ENCODE results near the gene XG.
A peak's percentile ranks its signal among the peaks of the same experiment; 100 is the strongest.
"Not testable (repeated sequence)": the region's sequence is repeated elsewhere in the genome, so short reads cannot be mapped to it uniquely, and the experiment has no call there.

XG gene

GRCh38 chrX:2802376-2803090, 50.7 kb downstream of the XG start:
- not testable (repeated sequence) for H3K36me3 ChIP-seq (ENCODE audit: insufficient read depth, low read length); H3K4me3 ChIP-seq (ENCODE audit: low read length); H3K4me2 ChIP-seq (ENCODE audit: low read length); H3K9me3 ChIP-seq (replicated peaks; ENCODE audit: low read length); H3K27me3 ChIP-seq (ENCODE audit: control insufficient read depth, insufficient read depth, low read length); H3K9ac ChIP-seq (ENCODE audit: low read depth, low read length)
- H3K4me1 ChIP-seq (ENCODE audit: control insufficient read depth, insufficient read depth, low read length) = peaks cover 10% of the 10 kb centered on the region

- not testable (repeated sequence) for H3K36me3 ChIP-seq (ENCODE audit: insufficient read depth, low read length); H3K4me2 ChIP-seq (ENCODE audit: low read length); H3K27me3 ChIP-seq (ENCODE audit: control insufficient read depth, insufficient read depth, low read length); H3K4me3 ChIP-seq (ENCODE audit: low read length); H3K9ac ChIP-seq (ENCODE audit: low read depth, low read length); H3K9me3 ChIP-seq (replicated peaks; ENCODE audit: low read length)
- peaks cover 10% of the 10 kb centered on the region for H3K4me1 ChIP-seq (ENCODE audit: control insufficient read depth, insufficient read depth, low read length)
Measured at GRCh38 chrX:2803486-2803885, 51.6 kb downstream of the XG start.

DNA sequence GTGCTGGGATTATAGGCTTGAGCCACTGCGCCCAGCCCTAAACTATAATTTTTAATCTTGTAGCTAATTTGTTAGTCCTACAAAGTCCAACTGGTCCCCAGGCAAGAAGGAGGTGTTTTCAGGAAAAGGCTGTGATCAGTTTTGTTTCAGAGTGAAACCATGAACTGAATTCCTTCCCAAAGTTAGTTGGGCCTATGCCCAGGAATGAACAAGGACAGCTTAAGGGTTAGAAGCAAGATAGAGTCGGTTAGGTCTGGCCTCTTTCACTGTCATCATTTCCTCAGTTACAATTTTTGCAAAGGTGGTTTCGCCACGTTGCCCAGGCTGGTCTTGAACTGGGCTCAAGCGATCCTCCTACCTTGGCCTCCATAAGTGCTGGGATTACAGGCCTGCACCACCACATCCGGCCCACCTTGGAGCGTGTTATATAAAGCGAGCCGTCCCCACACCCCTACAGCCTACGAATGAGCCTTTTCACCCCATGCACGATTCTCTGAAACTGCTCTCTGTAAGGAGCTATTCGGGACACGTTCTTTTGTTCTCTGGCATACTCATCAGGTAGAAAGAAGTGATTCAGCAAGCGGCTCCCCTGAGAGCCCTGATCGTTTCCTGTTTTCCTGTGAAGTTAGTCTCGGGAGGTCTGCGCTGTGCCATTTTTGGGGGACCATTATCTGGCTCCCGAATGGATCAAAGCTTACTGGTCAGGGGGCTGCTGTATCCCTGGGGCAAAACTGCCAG, 52.4 kb downstream of the XG start:
- not testable (repeated sequence) for H3K36me3 ChIP-seq (ENCODE audit: insufficient read depth, low read length); H3K9ac ChIP-seq (ENCODE audit: low read depth, low read length); H3K9me3 ChIP-seq (replicated peaks; ENCODE audit: low read length); H3K4me3 ChIP-seq (ENCODE audit: low read length)
- Histone ChIP-seq H3K27me3 (ENCODE audit: control insufficient read depth, insufficient read depth, low read length) (peaks cover 15% of the 10 kb centered on the region), H3K4me1 (ENCODE audit: control insufficient read depth, insufficient read depth, low read length) (peaks cover 10% of the 10 kb centered on the region), H3K4me2 (ENCODE audit: low read length) (peak overlapping the region; percentile 50)

DNA sequence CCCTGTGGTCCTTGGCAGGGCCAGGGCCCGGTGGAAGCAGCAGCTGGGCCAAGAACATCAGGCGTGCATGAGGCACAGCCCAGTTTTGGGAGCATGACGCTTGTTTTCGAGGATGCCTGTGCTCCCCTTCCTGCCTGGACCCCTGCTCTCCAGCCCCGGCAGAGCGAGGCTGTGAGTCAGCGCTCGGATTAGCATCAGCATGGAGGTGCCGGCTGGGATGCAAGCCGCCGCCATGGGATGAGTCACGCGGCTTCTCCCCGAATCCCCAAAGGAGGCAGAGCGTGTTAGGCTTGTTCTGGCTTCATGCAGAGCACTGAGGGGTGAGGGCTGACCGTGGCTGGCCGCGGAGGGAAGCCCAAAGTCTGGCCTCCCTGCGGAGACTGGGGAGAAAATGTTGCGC, 53.0 kb downstream of the XG start:
- not testable (repeated sequence) for H3K4me3 ChIP-seq (ENCODE audit: low read length); H3K36me3 ChIP-seq (ENCODE audit: insufficient read depth, low read length); H3K9me3 ChIP-seq (replicated peaks; ENCODE audit: low read length)
- H3K4me1 ChIP-seq (ENCODE audit: control insufficient read depth, insufficient read depth, low read length) = peaks cover 10% of the 10 kb centered on the region
- H3K4me2 ChIP-seq (ENCODE audit: low read length) = peak overlapping the region; percentile 61
- peak overlapping the region; percentile 41 for H3K9ac ChIP-seq (ENCODE audit: low read depth, low read length)
- peaks cover 16% of the 10 kb centered on the region for H3K27me3 ChIP-seq (ENCODE audit: control insufficient read depth, insufficient read depth, low read length)

GRCh38 chrX:2811271-2811670, 59.4 kb downstream of the XG start:
- Histone ChIP-seq H3K4me2 (ENCODE audit: low read length) (no peak overlapping the region), H3K27me3 (ENCODE audit: control insufficient read depth, insufficient read depth, low read length) (peaks cover 23% of the 10 kb centered on the region), H3K36me3 (ENCODE audit: insufficient read depth, low read length) (no peaks in the 10 kb centered on the region), H3K4me1 (ENCODE audit: control insufficient read depth, insufficient read depth, low read length) (peaks cover 13% of the 10 kb centered on the region), H3K9me3 (replicated peaks; ENCODE audit: low read length) (no peaks in the 10 kb centered on the region), H3K9ac (ENCODE audit: low read depth, low read length) (no peak overlapping the region), H3K4me3 (ENCODE audit: low read length) (no peak overlapping the region)

- peaks cover 13% of the 10 kb centered on the region for H3K4me1 ChIP-seq (ENCODE audit: control insufficient read depth, insufficient read depth, low read length)
- peak overlapping the region; percentile 13 for H3K4me3 ChIP-seq (ENCODE audit: low read length)
- H3K4me2 ChIP-seq (ENCODE audit: low read length) = peak overlapping the region; percentile 44
- peak overlapping the region; percentile 40 for H3K9ac ChIP-seq (ENCODE audit: low read depth, low read length)
- not testable (repeated sequence) for H3K9me3 ChIP-seq (replicated peaks; ENCODE audit: low read length); H3K36me3 ChIP-seq (ENCODE audit: insufficient read depth, low read length)
- peaks cover 27% of the 10 kb centered on the region for H3K27me3 ChIP-seq (ENCODE audit: control insufficient read depth, insufficient read depth, low read length)
Measured at GRCh38 chrX:2812161-2812907, 60.5 kb downstream of the XG start.

DNA sequence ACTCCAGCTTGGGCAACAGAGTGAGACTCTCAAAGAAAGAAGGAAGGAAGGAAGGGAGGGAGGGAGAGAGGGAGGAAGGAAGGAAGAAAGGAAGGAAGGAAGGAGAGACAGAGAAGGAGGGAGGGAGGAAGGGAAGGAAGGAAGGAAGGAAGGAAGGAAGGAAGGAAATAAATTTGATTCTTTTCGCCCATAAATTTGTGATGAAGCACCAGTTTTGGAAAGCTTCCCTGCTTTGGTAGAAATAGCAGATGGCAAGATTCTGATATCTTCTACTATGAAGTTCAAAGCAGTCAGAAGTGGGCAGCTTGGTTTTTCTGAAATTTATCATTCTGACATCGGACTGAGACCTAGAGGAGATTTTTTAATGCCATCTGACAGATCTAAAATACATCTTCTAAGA, 65.2 kb downstream of the XG start:
- no peaks in the 10 kb centered on the region for H3K9me3 ChIP-seq (replicated peaks; ENCODE audit: low read length)
- no peak overlapping the region for H3K4me2 ChIP-seq (ENCODE audit: low read length)
- no peak overlapping the region for H3K9ac ChIP-seq (ENCODE audit: low read depth, low read length)
- no peaks in the 10 kb centered on the region for H3K36me3 ChIP-seq (ENCODE audit: insufficient read depth, low read length)
- peaks cover 6% of the 10 kb centered on the region for H3K4me1 ChIP-seq (ENCODE audit: control insufficient read depth, insufficient read depth, low read length)
- peaks cover 22% of the 10 kb centered on the region for H3K27me3 ChIP-seq (ENCODE audit: control insufficient read depth, insufficient read depth, low read length)
- H3K4me3 ChIP-seq (ENCODE audit: low read length) = no peak overlapping the region

DNA sequence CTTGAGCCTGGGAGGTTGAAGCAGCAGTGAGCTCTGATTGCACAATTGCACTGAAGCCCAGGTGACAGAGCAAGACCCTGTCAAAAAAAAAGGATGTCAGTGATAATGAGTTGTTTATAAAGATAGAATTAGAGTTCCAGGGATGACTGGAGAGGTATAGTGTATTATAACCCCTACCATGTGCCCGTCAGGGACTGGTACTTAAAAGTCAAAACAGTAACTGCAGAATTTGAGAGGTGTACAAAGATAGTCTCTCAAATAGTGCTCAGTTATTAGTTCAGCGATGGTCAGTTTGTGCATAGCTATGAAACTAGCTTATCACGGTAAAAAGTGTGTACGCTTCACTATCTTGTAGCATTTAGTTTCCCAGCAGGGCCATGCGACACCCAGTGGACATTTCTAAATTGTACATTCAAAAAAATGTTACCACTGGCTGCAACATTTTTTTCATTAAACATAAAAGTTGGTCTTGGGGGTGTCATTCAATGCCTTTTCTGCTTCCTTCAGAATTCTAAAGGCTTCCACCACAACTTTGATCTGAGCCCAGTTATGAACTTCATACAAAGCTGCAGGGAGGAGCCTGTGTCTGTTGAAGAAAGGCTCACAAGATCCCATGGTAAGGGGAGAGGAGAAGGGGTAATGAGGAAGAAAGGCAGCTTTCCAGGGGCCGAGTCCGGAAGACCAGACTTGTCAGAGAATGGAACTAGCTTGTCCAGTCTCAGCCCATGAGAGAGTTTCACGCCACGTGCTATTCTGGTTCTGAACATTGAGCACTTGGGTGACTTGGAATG, 67.7 kb downstream of the XG start:
- no peak overlapping the region for H3K4me2 ChIP-seq (ENCODE audit: low read length)
- H3K9ac ChIP-seq (ENCODE audit: low read depth, low read length) = no peak overlapping the region
- no peak overlapping the region for H3K4me3 ChIP-seq (ENCODE audit: low read length)
- H3K27me3 ChIP-seq (ENCODE audit: control insufficient read depth, insufficient read depth, low read length) = peaks cover 23% of the 10 kb centered on the region
- H3K4me1 ChIP-seq (ENCODE audit: control insufficient read depth, insufficient read depth, low read length) = no peaks in the 10 kb centered on the region
- H3K9me3 ChIP-seq (replicated peaks; ENCODE audit: low read length) = no peaks in the 10 kb centered on the region
- H3K36me3 ChIP-seq (ENCODE audit: insufficient read depth, low read length) = no peaks in the 10 kb centered on the region

DNA sequence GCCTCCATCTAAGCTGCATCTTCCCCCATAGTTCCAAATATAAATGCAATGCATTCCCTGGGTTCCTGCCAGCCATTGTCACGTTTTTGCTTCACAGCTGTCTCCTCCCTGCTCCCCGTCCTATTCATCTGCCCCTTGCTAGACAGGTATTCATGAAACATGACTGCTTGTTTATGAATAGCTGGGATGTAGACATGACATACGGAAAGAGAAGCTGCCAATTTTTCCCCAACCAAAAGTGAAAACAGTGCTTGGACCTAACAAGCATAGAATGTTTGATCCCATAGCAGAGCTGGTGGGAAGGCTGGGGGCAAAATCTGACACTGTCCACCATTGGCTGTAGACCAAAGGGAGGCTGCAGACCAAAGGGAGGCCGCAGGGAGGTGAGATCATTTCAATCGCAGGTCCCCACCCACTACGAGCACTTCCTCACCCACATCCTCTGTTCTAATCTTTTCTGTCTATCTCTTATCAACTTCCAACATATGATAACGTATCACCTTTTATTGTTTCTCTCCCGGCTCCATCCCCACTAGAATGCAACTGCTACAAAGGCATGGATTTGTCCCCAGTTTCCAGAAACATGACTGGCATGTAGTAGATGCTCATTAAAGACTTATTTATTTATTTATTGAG, 68.4 kb downstream of the XG start:
- no peak overlapping the region for H3K9ac ChIP-seq (ENCODE audit: low read depth, low read length)
- no peak overlapping the region for H3K4me3 ChIP-seq (ENCODE audit: low read length)
- no peaks in the 10 kb centered on the region for H3K36me3 ChIP-seq (ENCODE audit: insufficient read depth, low read length)
- no peak overlapping the region for H3K4me2 ChIP-seq (ENCODE audit: low read length)
- H3K4me1 ChIP-seq (ENCODE audit: control insufficient read depth, insufficient read depth, low read length) = no peaks in the 10 kb centered on the region
- no peaks in the 10 kb centered on the region for H3K9me3 ChIP-seq (replicated peaks; ENCODE audit: low read length)
- H3K27me3 ChIP-seq (ENCODE audit: control insufficient read depth, insufficient read depth, low read length) = peaks cover 27% of the 10 kb centered on the region

- Histone ChIP-seq H3K9ac (ENCODE audit: low read depth, low read length) (no peak overlapping the region), H3K27me3 (ENCODE audit: control insufficient read depth, insufficient read depth, low read length) (peaks cover 46% of the 10 kb centered on the region), H3K4me3 (ENCODE audit: low read length) (no peak overlapping the region), H3K4me2 (ENCODE audit: low read length) (no peak overlapping the region), H3K9me3 (replicated peaks; ENCODE audit: low read length) (no peaks in the 10 kb centered on the region), H3K4me1 (ENCODE audit: control insufficient read depth, insufficient read depth, low read length) (no peaks in the 10 kb centered on the region), H3K36me3 (ENCODE audit: insufficient read depth, low read length) (no peaks in the 10 kb centered on the region)
Measured at GRCh38 chrX:2823795-2824386, 72.1 kb downstream of the XG start.
